Mesendoderm (in vitro differentiated cells): Measurements from ENCODE around the gene DNAJB1.
A peak's percentile ranks its signal among the peaks of the same experiment; 100 is the strongest.
"Not testable (repeated sequence)": the region's sequence is repeated elsewhere in the genome, so short reads cannot be mapped to it uniquely, and the experiment has no call there.

Source experiments
- DNase-seq: peaks from one replicate; pipeline ENCODE4 v3.0.0; 2013
- H2AK5ac ChIP-seq: 2 replicates; pipeline ENCODE4 v1.6.1; 2013; ENCODE audit warnings: low read length, inconsistent platforms
- H2BK120ac ChIP-seq: 2 replicates; pipeline ENCODE4 v1.6.1; 2013; ENCODE audit warnings: low read depth, mild to moderate bottlenecking, low read length, moderate library complexity, mixed read lengths
- H2BK15ac ChIP-seq: replicated peaks from 2 replicates; pipeline ENCODE4 v1.6.1; 2013; ENCODE audit warnings: low read depth, mild to moderate bottlenecking, moderate library complexity
- H2BK5ac ChIP-seq: 2 replicates; pipeline ENCODE4 v1.6.1; 2013; ENCODE audit warnings: low read length, inconsistent platforms
- H3K18ac ChIP-seq: 2 replicates; pipeline ENCODE4 v1.6.1; 2013; ENCODE audit warnings: mild to moderate bottlenecking, low read length, mixed read lengths
- H3K23ac ChIP-seq: one replicate; pipeline ENCODE4 v1.6.1; 2013; ENCODE audit warnings: low read length
- H3K27ac ChIP-seq: 2 replicates; pipeline ENCODE4 v1.5.1; 2013; ENCODE audit warnings: low read depth, mild to moderate bottlenecking, inconsistent platforms, low read length, moderate library complexity
- H3K27me3 ChIP-seq: 2 replicates; pipeline ENCODE4 v1.6.1; 2013; ENCODE audit warnings: low read length, control low read depth, mild to moderate bottlenecking, inconsistent platforms; ENCODE audit not compliant: insufficient read depth, poor library complexity
- H3K36me3 ChIP-seq: 2 replicates; pipeline ENCODE4 v1.6.1; 2013; ENCODE audit warnings: low read length, inconsistent platforms; ENCODE audit not compliant: control insufficient read depth, insufficient read depth
- H3K4ac ChIP-seq: one replicate; pipeline ENCODE4 v1.6.1; 2013; ENCODE audit warnings: low read depth, mild to moderate bottlenecking, low read length, moderate library complexity
- H3K4me1 ChIP-seq: 2 replicates; pipeline ENCODE4 v1.6.1; 2013; ENCODE audit warnings: low read depth, low read length, inconsistent platforms; ENCODE audit not compliant: control insufficient read depth
- H3K4me2 ChIP-seq: 2 replicates; pipeline ENCODE4 v1.6.1; 2013; ENCODE audit warnings: low read length
- H3K4me3 ChIP-seq: 2 replicates; pipeline ENCODE4 v1.5.1; 2013; ENCODE audit warnings: mild to moderate bottlenecking, low read length
- H3K56ac ChIP-seq: one replicate; pipeline ENCODE4 v1.6.1; 2013; ENCODE audit warnings: low read length
- H3K79me1 ChIP-seq: 2 replicates; pipeline ENCODE4 v1.6.1; 2013; ENCODE audit warnings: low read length, inconsistent platforms
- H3K79me2 ChIP-seq: 2 replicates; pipeline ENCODE4 v1.6.1; 2013; ENCODE audit warnings: mild to moderate bottlenecking, low read length; ENCODE audit not compliant: control insufficient read depth, insufficient read depth
- H3K9ac ChIP-seq: 2 replicates; pipeline ENCODE4 v1.6.1; 2013; ENCODE audit warnings: low read length, inconsistent platforms
- H4K5ac ChIP-seq: one replicate; pipeline ENCODE4 v1.6.1; 2013; ENCODE audit warnings: low read length
- H4K8ac ChIP-seq: one replicate; pipeline ENCODE4 v1.6.1; 2013; ENCODE audit warnings: low read depth, mild to moderate bottlenecking, control low read depth, low read length, moderate library complexity
- WGBS: extraction: QIAGEN DNeasy Blood & Tissue Kit; methylation state at CpG from one replicate; pipeline ENCODE4 v1.1.7; 2013; ENCODE audit warnings: low lambda C conversion rate, missing lambda C conversion rate; ENCODE audit not compliant: insufficient coverage; ENCODE audit errors: extremely low coverage; 5-methylcytosine and 5-hydroxymethylcytosine counted together

The DNAJB1 gene

DNA sequence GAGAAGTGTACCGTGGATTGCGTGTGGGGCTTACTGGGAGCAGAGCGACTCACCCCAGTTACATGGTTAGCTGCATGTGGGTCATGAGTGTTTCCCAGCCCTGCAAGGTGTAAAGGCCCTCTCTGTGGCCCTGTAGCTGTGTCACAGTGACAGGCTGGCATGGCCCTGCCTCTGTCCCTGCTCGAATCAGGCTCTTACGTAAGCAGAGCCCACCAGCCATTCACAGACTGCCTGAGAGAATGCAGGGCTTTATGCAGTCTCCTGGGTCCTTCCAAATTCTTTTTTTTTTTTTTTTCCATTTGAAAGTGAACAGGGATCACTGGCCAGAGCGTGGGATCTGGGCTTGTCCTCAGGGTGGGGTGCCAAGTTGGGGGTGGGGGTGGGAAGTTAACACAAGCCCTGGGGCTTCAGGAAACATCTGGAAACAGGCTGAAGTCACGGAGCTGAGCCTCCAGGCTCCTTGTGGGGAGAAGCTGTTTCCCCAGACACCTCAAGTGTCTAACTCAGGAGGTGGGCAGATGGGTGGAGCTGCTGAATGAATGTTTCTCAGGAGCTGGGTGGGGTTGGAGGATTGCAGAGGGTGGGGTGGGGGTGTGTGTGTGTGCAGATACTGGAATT, 24.6 kb upstream of the DNAJB1 start:
- WGBS, result no CpG with 5 or more reads among the region's 7 CpGs
- Histone ChIP-seq H4K8ac (no peak overlapping the region), H4K5ac (no peak overlapping the region), H3K18ac (no peak overlapping the region), H2BK120ac (no peak overlapping the region), H3K27ac (no peak overlapping the region), H3K4me2 (no peak overlapping the region), H2AK5ac (no peak overlapping the region), H3K36me3 (no peaks in the 10 kb centered on the region), H3K56ac (no peak overlapping the region), H2BK15ac (no peak overlapping the region), H3K79me1 (peaks cover 20% of the 10 kb centered on the region), H3K79me2 (peaks cover 4% of the 10 kb centered on the region), H3K4ac (no peak overlapping the region), H3K9ac (no peak overlapping the region), H3K4me1 (peaks cover 5% of the 10 kb centered on the region), H3K27me3 (no peaks in the 10 kb centered on the region), H3K4me3 (no peak overlapping the region), H3K23ac (no peak overlapping the region), H2BK5ac (no peak overlapping the region)
- DNase-seq, result peak; percentile 40

DNA sequence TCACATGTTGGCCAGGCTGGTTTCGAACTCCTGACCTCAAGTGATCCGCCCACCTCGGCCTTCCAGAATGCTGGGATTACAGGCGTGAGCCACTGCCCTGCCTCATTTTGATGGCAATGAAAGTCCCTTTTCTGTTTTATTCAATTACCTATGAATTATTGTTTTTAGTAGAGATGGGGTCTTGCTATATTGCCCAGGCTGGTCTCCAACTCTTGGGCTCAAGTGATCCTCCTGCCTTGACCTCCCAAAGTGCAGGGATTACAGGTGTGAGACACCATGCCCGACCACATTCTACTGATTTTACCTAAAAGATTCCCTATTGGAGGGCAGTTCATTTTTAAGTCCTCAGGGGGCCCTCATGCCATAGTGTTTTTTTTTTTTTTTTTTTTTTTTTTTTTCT, 23.8 kb upstream of the DNAJB1 start:
- H3K23ac ChIP-seq, H2BK5ac ChIP-seq: not testable (repeated sequence)

DNA sequence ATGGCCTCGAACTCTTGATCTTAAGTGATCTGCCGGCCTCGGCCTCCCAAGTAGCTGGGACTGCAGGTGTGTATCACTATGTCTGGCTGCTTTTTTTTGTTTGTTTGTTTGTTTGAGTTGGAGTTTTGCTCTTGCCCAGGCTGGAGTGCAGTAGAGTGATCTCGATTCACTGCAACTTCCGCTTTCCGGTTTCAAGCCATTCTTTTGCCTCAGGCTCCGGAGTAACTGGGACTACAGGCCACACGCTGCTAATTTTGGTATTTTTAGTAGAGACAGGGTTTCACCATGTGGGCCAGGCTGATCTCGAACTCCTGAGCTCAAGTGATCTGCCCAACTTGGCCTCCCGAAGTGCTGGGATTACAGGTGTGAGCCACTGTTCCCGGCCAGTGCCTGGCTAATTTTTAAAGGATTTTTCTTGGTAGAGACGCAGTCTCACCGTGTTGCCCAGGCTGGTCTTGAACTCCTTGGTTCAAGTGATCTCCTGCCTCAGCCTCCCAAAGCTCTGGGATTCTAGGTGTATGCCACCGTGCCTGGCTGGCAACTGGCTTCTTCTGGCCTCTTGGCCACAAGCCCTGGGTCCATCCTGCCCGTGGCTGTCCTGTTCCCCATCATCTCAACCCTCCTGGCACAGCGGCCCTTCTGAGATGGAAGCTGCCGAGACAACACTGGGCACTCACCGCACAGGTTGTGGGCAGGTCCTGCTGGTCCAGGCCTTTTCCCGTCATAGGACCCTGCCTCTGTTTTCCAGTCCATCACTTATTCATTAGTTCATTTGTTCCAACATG, 22.7 kb upstream of the DNAJB1 start:
- H3K36me3 ChIP-seq, result no peaks in the 10 kb centered on the region
- no peak overlapping the region for H2BK5ac ChIP-seq
- H3K23ac ChIP-seq, result no peak overlapping the region
- no peak overlapping the region for H3K9ac ChIP-seq
- H4K5ac ChIP-seq, result no peak overlapping the region
- no peak overlapping the region for H2AK5ac ChIP-seq
- no CpG with 5 or more reads among the region's 19 CpGs for WGBS
- no peak overlapping the region for H3K4me2 ChIP-seq
- no peak overlapping the region for H3K18ac ChIP-seq
- peaks cover 6% of the 10 kb centered on the region for H3K79me2 ChIP-seq
- H3K4ac ChIP-seq, result no peak overlapping the region
- H3K27ac ChIP-seq, result no peak overlapping the region
- peaks cover 10% of the 10 kb centered on the region for H3K4me1 ChIP-seq
- H2BK120ac ChIP-seq, result no peak overlapping the region
- H2BK15ac ChIP-seq, result no peak overlapping the region
- no peak overlapping the region for H3K4me3 ChIP-seq
- no peaks in the 10 kb centered on the region for H3K27me3 ChIP-seq
- peaks cover 23% of the 10 kb centered on the region for H3K79me1 ChIP-seq
- no peak for DNase-seq
- H3K56ac ChIP-seq, result no peak overlapping the region
- no peak overlapping the region for H4K8ac ChIP-seq

More for the DNA sequence above, 23.8 kb upstream of the DNAJB1 start:
- H3K4me1 ChIP-seq, H3K56ac ChIP-seq, H3K9ac ChIP-seq, DNase-seq, H3K79me2 ChIP-seq, H2BK15ac ChIP-seq, H3K4me3 ChIP-seq, H3K27me3 ChIP-seq, H3K4me2 ChIP-seq, H3K36me3 ChIP-seq, H2BK120ac ChIP-seq, H3K18ac ChIP-seq, H3K4ac ChIP-seq, H3K27ac ChIP-seq, H2AK5ac ChIP-seq, H4K8ac ChIP-seq, H4K5ac ChIP-seq: not testable (repeated sequence)
- H3K79me1 ChIP-seq, result peaks cover 20% of the 10 kb centered on the region
- no CpG with 5 or more reads among the region's 5 CpGs for WGBS

DNA sequence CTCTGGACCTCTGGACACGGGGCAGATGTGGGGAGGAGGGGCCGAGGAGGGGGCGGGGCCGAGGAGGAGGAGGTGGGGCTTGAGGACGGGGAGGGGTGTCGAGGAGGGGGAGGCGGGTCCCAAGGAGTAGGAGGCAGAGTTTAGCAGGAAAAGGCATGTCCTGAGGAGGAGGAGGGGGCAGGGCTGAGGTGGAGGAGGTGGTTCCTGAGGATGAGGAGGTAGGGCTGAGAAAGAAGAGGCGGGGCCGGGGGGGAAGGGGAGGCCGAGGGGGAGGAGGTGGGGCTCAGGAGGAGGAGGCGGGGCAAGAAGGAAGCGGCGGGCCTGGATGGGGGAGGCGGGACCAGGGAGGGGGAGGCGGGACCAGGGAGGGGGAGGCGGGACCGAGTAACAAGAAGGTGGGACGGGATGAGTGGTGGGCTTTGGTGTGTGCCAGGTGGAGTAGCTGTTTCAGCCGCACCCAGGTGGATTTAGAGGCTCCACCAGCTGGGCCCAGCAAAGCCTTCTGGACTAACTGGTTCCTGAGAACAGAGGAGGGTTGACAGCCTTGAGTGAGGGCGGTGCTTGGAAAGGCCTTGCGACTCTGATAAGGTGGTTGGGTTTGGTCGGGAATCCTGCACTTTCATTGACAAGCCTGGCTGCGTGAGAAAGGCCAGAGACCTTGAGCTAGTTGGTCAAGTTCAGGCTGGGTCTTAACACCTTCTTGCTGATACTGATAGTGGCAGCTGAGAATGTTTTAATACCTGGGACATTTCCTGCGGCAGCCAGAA, 18.9 kb upstream of the DNAJB1 start:
- Histone ChIP-seq H3K9ac (no peak overlapping the region), H3K27me3 (no peaks in the 10 kb centered on the region), H3K4me2 (peak overlapping the region; percentile 48), H2BK15ac (no peak overlapping the region), H3K23ac (no peak overlapping the region), H2BK120ac (no peak overlapping the region), H2BK5ac (no peak overlapping the region), H4K8ac (no peak overlapping the region), H3K36me3 (no peaks in the 10 kb centered on the region), H3K56ac (no peak overlapping the region), H3K18ac (no peak overlapping the region), H3K79me1 (peaks cover 22% of the 10 kb centered on the region), H4K5ac (no peak overlapping the region), H3K79me2 (peaks cover 12% of the 10 kb centered on the region), H3K27ac (no peak overlapping the region), H2AK5ac (no peak overlapping the region), H3K4me1 (peaks cover 9% of the 10 kb centered on the region), H3K4ac (no peak overlapping the region), H3K4me3 (no peak overlapping the region)
- no CpG with 5 or more reads among the region's 24 CpGs for WGBS
- peak; percentile 99 for DNase-seq

DNA sequence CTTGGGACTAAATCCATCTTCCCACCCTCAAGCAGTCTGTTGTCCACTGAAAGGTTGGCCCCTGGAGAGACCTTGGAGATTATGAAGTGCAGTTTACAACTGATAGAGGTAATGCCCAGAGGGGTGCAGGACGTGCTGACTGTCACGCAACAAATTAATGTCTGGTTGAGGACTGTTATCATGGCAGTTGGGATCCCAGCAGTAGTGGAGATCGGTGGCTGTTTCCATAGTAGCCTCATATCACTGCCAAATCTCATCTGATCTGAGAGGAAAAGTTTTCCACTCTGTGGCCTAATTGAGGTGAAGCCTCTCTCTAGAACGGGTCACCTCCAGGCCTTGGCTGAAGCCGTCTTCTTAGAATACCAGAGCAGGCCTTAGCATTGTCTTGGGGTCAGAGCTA, 15.3 kb upstream of the DNAJB1 start:
- H3K18ac ChIP-seq, result no peak overlapping the region
- H3K4me3 ChIP-seq, result no peak overlapping the region
- H2BK5ac ChIP-seq, result no peak overlapping the region
- H2BK120ac ChIP-seq, result no peak overlapping the region
- peaks cover 9% of the 10 kb centered on the region for H3K4me1 ChIP-seq
- H4K5ac ChIP-seq, result no peak overlapping the region
- H3K4me2 ChIP-seq, result no peak overlapping the region
- no peak overlapping the region for H4K8ac ChIP-seq
- H2AK5ac ChIP-seq, result no peak overlapping the region
- no peak for DNase-seq
- H3K27me3 ChIP-seq, result no peaks in the 10 kb centered on the region
- no peak overlapping the region for H3K27ac ChIP-seq
- H3K36me3 ChIP-seq, result no peaks in the 10 kb centered on the region
- H3K23ac ChIP-seq, result no peak overlapping the region
- WGBS, result no CpG with 5 or more reads among the region's 5 CpGs
- no peak overlapping the region for H3K56ac ChIP-seq
- no peak overlapping the region for H2BK15ac ChIP-seq
- no peak overlapping the region for H3K4ac ChIP-seq
- no peak overlapping the region for H3K9ac ChIP-seq
- H3K79me1 ChIP-seq, result peaks cover 20% of the 10 kb centered on the region
- peaks cover 26% of the 10 kb centered on the region for H3K79me2 ChIP-seq
